K562 (cell line): ENCODE measurements around the gene TFEB. TPM values are rescaled to one million over a fixed set of nuclear protein-coding genes. Genes with fewer than 3 reads are reported as not detected.

Experiments
- ATAC-seq: fragments of 200-7000 bp; cut with Tn5 transposase; 3 replicates; pipeline ENCODE4 v1.9.1; 2020; ENCODE audit warnings: moderate library complexity
- BruUV-seq: library from RNA; stranded (reverse); fragments of 400-500 nt; replicated peaks from 2 replicates; lab custom pipeline; 2021; lab: Mats Ljungman, UMichigan
- CTCF ChIA-PET: fragments of 300-600 bp; formaldehyde crosslinking; extraction: SDS; loops from one replicate; lab custom pipeline; 2021; ENCODE audit warnings: low intra/inter-chr PET ratio; lab: Yijun Ruan, JAX
- POLR2A ChIA-PET: fragments of 300-600, 350-650 bp; sonication (Branson Sonifier 250); formaldehyde crosslinking; extraction: SDS; loops from one replicate; lab custom pipeline; 2021; ENCODE audit warnings: antibody characterized with exemption, inconsistent platforms; lab: Yijun Ruan, JAX
- DNase-seq, 4 experiments: peaks; one replicate each; pipeline versions ENCODE4 v3.0.0 to v3.0.0-alpha.2; 2011 to 2018; ENCODE audit warnings: low spot score in 3 of 4, mixed read lengths in 3 of 4; ENCODE audit errors: extremely low read depth in 1 of 4
- FAIRE-seq: peaks from 2 replicates; lab custom pipeline; 2011; peaks lifted over from hg19 to GRCh38; lab: Jason Lieb, UNC
- H2AFZ ChIP-seq: 2 replicates; pipeline ENCODE4 v1.6.0; 2011; ENCODE audit warnings: low read depth, low read length, control low read depth, inconsistent platforms
- H3K27ac ChIP-seq: fragments of 200-600 bp; 3 replicates; pipeline ENCODE4 v1.8.0; 2011; ENCODE audit warnings: low read depth, mild to moderate bottlenecking, control low read depth, inconsistent platforms, low read length, moderate library complexity, mixed read lengths; ENCODE audit errors: extremely low read depth
- H3K27me3 ChIP-seq, 2 experiments: fragments of 300-600 bp in 1 of 2; 2 replicates in 1 of 2; 3 replicates in 1 of 2; pipeline versions ENCODE4 v1.6.0 to v1.8.0; 2011; ENCODE audit warnings: inconsistent platforms in 2 of 2, low read length in 2 of 2, mild to moderate bottlenecking in 1 of 2, mixed read lengths in 1 of 2, moderate library complexity in 1 of 2; ENCODE audit not compliant: control insufficient read depth in 2 of 2, insufficient read depth in 2 of 2
- H3K36me3 ChIP-seq: fragments of 300-600 bp; 3 replicates; pipeline ENCODE4 v1.8.0; 2011; ENCODE audit warnings: mild to moderate bottlenecking, low read length, inconsistent platforms; ENCODE audit not compliant: control insufficient read depth, insufficient read depth
- H3K4me1 ChIP-seq, 2 experiments: fragments of 200-600 bp in 1 of 2; replicated peaks in 1 of 2; 2 replicates in 1 of 2; 3 replicates in 1 of 2; pipeline versions ENCODE4 v1.5.1 to v1.8.0; 2011; ENCODE audit warnings: inconsistent platforms in 2 of 2, low read length in 2 of 2, mild to moderate bottlenecking in 1 of 2, mixed read lengths in 1 of 2, moderate library complexity in 1 of 2; ENCODE audit not compliant: control insufficient read depth in 2 of 2, insufficient read depth in 2 of 2
- H3K4me2 ChIP-seq: 2 replicates; pipeline ENCODE4 v1.6.1; 2011; ENCODE audit warnings: low read length, control low read depth, inconsistent platforms, mixed read lengths; ENCODE audit not compliant: insufficient read depth
- H3K4me3 ChIP-seq: fragments of 200-600 bp; sonication (generic), shearing (Covaris generic); 2 replicates; pipeline ENCODE4 v1.5.1; 2016; ENCODE audit warnings: control low read depth, inconsistent platforms
- H3K79me2 ChIP-seq: fragments of 200-600 bp; 3 replicates; pipeline ENCODE4 v1.8.0; 2011; ENCODE audit warnings: low read length, inconsistent platforms; ENCODE audit not compliant: control insufficient read depth, insufficient read depth
- H3K9ac ChIP-seq, 2 experiments: 2 replicates each; pipeline versions ENCODE4 v1.6.0 to v1.6.1; 2011; ENCODE audit warnings: low read depth in 2 of 2, low read length in 2 of 2, control low read depth in 1 of 2, inconsistent platforms in 1 of 2, mild to moderate bottlenecking in 1 of 2, mixed read lengths in 1 of 2; ENCODE audit not compliant: insufficient read depth in 1 of 2
- H3K9me1 ChIP-seq: one replicate; pipeline ENCODE4 v1.6.0; 2011; ENCODE audit warnings: inconsistent platforms, mild to moderate bottlenecking, low read length, moderate library complexity; ENCODE audit not compliant: control insufficient read depth, insufficient read depth
- H3K9me3 ChIP-seq: replicated peaks from 2 replicates; pipeline ENCODE4 v1.5.1; 2011; ENCODE audit warnings: low read depth, low read length, inconsistent platforms; ENCODE audit not compliant: control insufficient read depth, insufficient read depth
- H4K20me1 ChIP-seq: replicated peaks from 2 replicates; pipeline ENCODE4 v1.6.1; 2011; ENCODE audit warnings: low read length, inconsistent platforms, mixed read lengths; ENCODE audit not compliant: control insufficient read depth, insufficient read depth
- CC2D1A ChIP-seq: fragments of 450-650 bp; IDR thresholded peaks from 2 replicates; pipeline ENCODE4 v1.6.1; 2017; ENCODE audit warnings: mild to moderate bottlenecking
- GABPB2 ChIP-seq: fragments of 250-450 bp; sonication (Bioruptor Pico); conservative IDR thresholded peaks from 2 replicates; pipeline ENCODE4 v1.5.1; 2021; ENCODE audit warnings: mild to moderate bottlenecking
- HNRNPUL1 ChIP-seq: fragments of 200-400 bp; formaldehyde crosslinking; IDR thresholded peaks from 2 replicates; pipeline ENCODE4 v1.6.1; 2017; ENCODE audit warnings: low read length
- MNT ChIP-seq, 2 experiments: fragments of 450-650 bp; conservative IDR thresholded peaks; 2 replicates each; pipeline ENCODE4 v1.6.1; 2017; ENCODE audit warnings: mild to moderate bottlenecking in 2 of 2, moderate library complexity in 2 of 2
- NR0B1 ChIP-seq: fragments of 450-650 bp; IDR thresholded peaks from one replicate; pipeline ENCODE4 v1.6.1; 2018; ENCODE audit warnings: mild to moderate bottlenecking, moderate library complexity; ENCODE audit not compliant: partially characterized antibody
- OTX1 ChIP-seq: fragments of 450-650 bp; formaldehyde crosslinking; IDR thresholded peaks from 2 replicates; pipeline ENCODE4 v1.4.0; 2022; ENCODE audit warnings: mild to moderate bottlenecking
- PREB ChIP-seq: sonication (generic); formaldehyde crosslinking; IDR thresholded peaks from 2 replicates; pipeline ENCODE4 v1.8.1; 2023; ENCODE audit warnings: mild to moderate bottlenecking, missing genetic modification reagents
- RBFOX2 ChIP-seq: fragments of 200-400 bp; formaldehyde crosslinking; IDR thresholded peaks from 2 replicates; pipeline ENCODE4 v1.6.1; 2017; ENCODE audit warnings: low read depth, mild to moderate bottlenecking, low read length, moderate library complexity
- SRSF9 ChIP-seq: fragments of 200-400 bp; formaldehyde crosslinking; IDR thresholded peaks from 2 replicates; pipeline ENCODE4 v1.6.1; 2017; ENCODE audit warnings: low read depth, low read length, borderline replicate concordance
- THAP7 ChIP-seq: fragments of 250-450 bp; sonication (Bioruptor Pico); IDR thresholded peaks from 2 replicates; pipeline ENCODE4 v1.5.0; 2021
- ZNF561 ChIP-seq: fragments of 450-650 bp; formaldehyde crosslinking; conservative IDR thresholded peaks from 2 replicates; pipeline ENCODE4 v1.4.0; 2020; ENCODE audit warnings: mild to moderate bottlenecking, moderate library complexity
- WGBS: fragments of 100-300 bp; shearing (Covaris generic); methylation state at CpG from one replicate; pipeline ENCODE4 v1.1.6; 2016; ENCODE audit warnings: low coverage, mixed read lengths; ENCODE audit not compliant: insufficient coverage; ENCODE audit errors: missing lambda C conversion rate; 5-methylcytosine and 5-hydroxymethylcytosine counted together
- in situ Hi-C: fragments of 300-500 bp; cut with MboI; formaldehyde crosslinking; loops from 4 replicates; pipeline ENCODE4 v1.15.0; 2018; ENCODE audit warnings: inconsistent platforms, mixed read lengths
- intact Hi-C: fragments of 100-400 bp; cut with micrococcal nuclease; formaldehyde crosslinking; loops from 2 replicates; pipeline ENCODE4 v1.14.2; 2022
- polyA plus RNA-seq, 8 experiments: library from polyadenylated mRNA; depleted of rRNA in 4 of 8; stranded (reverse) in 5 of 8; unstranded in 3 of 8; fragments of >200 nt; fragmentation: Nextera tagmentation in 2 of 8; fragmentation: Illumina TruSeq in 1 of 8; extraction: Ambion mirVana in 2 of 8; extraction: Trizol in 1 of 8; gene quantifications; 2 replicates each; pipeline versions ENCODE4 v1.2.1 to v1.2.3, GENCODE V29; 2011 to 2014; ENCODE audit warnings: inconsistent platforms in 1 of 8, missing spikeins in 1 of 8
- total RNA-seq, 7 experiments: library from RNA; depleted of rRNA in 6 of 7; stranded (reverse); fragments of >200 nt in 6 of 7; fragmentation: Illumina TruSeq in 2 of 7; extraction: Trizol in 2 of 7; gene quantifications; 2 replicates each; pipeline versions ENCODE4 v1.2.1 to v1.2.3, GENCODE V29; 2011 to 2021; ENCODE audit warnings: low replicate concordance in 1 of 7

Gene TFEB
- total and polyA plus RNA-seq, 9 of the 15 experiments (the other 6 are each of a cell fraction or from before 2014, with no cell fraction given) = 0.04 to 4.7 (median 2.0) TPM

DNA sequence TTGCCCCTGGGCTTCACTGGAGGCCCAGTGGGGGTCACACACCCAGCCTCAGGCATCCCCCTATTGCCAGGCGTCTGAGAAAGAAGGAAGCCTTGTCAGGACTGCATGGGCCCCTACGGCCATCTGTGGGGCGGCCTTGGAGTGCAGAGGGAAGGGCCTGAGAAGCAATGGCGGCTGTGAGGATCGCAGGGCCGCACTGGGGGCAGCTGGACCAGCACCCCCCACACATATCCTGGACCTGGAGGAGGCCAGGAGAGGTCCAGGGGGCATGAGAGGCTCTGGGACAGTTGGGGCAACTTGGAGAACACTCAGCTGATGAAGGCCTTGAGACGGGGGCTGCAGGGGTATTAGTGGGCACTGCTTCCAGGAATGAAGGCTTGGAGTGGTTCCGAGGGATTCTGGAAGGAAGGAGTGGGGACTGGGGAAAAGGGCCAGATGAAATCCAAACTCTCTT, 80.7 kb downstream of the TFEB start:
- Histone ChIP-seq H3K27me3 (peaks cover 63 to 80% of the 10 kb centered on the region in 2 experiments), H3K9ac (no peak overlapping the region), H3K79me2 (no peaks in the 10 kb centered on the region), H3K36me3 (no peaks in the 10 kb centered on the region), H3K27ac (no peak overlapping the region), H3K4me1 (peaks cover 0 to 13% of the 10 kb centered on the region in 2 experiments; a peak in 1 of 5 replicates), H3K9me3 (no peaks in the 10 kb centered on the region), H2AFZ (no peak overlapping the region), H3K4me3 (no peak overlapping the region), H3K4me2 (no peak overlapping the region), H4K20me1 (peaks cover 16% of the 10 kb centered on the region; the same call in 1 of the 2 replicates), H3K9me1 (no peaks in the 10 kb centered on the region)
- no peak for DNase-seq
- no peak for ATAC-seq
- in situ Hi-C loops = no loop called here
- no peak for FAIRE-seq
- POLR2A ChIA-PET = interaction anchor here (0.5 to 0.6 kb wide), 3 partner anchors 11 to 294 kb away, joined by 3 to 4 read pairs (median 3); no protein-coding TSS in a partner anchor
- BruUV-seq = no TSS peak
- intact Hi-C loops = no loop called here
- WGBS = 0% methylated on average over 8 of the region's 8 CpGs
- CTCF ChIA-PET = interaction anchor here (0.6 kb wide), 1 partner anchor 115 kb away, joined by 3 read pairs; no protein-coding TSS in a partner anchor
- TF ChIP-seq HNRNPUL1 (no peak), ZNF561 (no peak), CC2D1A (no peak), GABPB2 (CRISPR knock-in tag) (no peak), NR0B1 (no peak), MNT (conservative IDR thresholded peaks at IDR 0.05) (no peak), OTX1 (CRISPR knock-in tag) (no peak), THAP7 (no peak), RBFOX2 (no peak), PREB (CRISPR knock-in tag) (no peak), SRSF9 (no peak)
